Muscle layer of duodenum (tissue), 2 donors: ENCODE measurements around the gene CDK14.
A peak's percentile ranks its signal among the peaks of the same experiment; 100 is the strongest.

Source experiments
- H3K27ac ChIP-seq: one replicate; pipeline ENCODE4 v1.7.0; 2013; ENCODE audit warnings: mild to moderate bottlenecking, low read length
- H3K27me3 ChIP-seq: one replicate; pipeline ENCODE4 v1.7.0; 2013; ENCODE audit warnings: low read depth, mild to moderate bottlenecking, control low read depth, low read length
- H3K36me3 ChIP-seq, 2 donors: one replicate each; pipeline ENCODE4 v1.7.0; 2013; ENCODE audit warnings: low read length in 2 of 2, control low read depth in 1 of 2, mild to moderate bottlenecking in 1 of 2; ENCODE audit not compliant: insufficient read depth in 2 of 2, control insufficient read depth in 1 of 2
- H3K4me1 ChIP-seq, 2 donors: one replicate each; pipeline ENCODE4 v1.7.0; 2013; ENCODE audit warnings: low read length in 2 of 2, mild to moderate bottlenecking in 2 of 2, control low read depth in 1 of 2, moderate library complexity in 1 of 2; ENCODE audit not compliant: insufficient read depth in 2 of 2, control insufficient read depth in 1 of 2
- H3K4me3 ChIP-seq, 2 donors: one replicate each; pipeline ENCODE4 v1.7.0; 2013; ENCODE audit warnings: low read length in 2 of 2, low read depth in 1 of 2, mild to moderate bottlenecking in 1 of 2
- H3K9me3 ChIP-seq, 2 donors: one replicate each; pipeline ENCODE4 v1.7.0; 2013; ENCODE audit warnings: low read length in 2 of 2, control low read depth in 1 of 2, mild to moderate bottlenecking in 1 of 2; ENCODE audit not compliant: control insufficient read depth in 1 of 2
- donor health status: healthy.

Gene CDK14

DNA sequence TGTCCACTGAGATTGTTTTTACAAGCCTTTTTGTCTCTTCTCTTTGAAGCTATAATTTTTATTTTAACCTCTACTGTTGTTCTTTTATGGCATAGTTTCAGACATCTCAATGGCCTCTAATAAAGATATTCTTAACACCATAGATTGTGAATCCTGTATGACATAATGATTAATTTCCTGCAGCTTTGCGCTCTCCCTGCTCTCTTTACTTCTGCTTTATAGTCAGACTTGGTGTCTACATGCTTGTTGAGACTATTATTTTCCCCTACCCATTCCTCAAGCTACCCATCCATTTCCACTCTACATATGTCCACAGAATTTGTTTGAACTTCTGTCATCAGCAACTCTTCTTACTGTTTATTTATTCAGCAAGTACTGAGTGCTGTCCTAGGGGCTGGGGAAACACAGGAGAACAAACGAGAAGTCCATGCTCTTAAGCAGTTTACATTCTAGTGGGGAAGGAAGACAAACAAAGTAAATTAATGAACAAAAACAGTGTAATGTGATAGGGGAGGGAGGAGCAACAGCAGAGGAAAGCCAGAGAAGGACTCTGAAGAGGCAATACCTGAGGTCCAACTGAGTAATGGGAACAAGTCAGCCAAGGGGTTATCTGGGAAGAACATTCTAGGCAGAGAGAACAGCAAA, 110.1 kb downstream of the CDK14 start:
- Histone ChIP-seq H3K9me3 (no peaks in the 10 kb centered on the region), H3K27ac (no peak overlapping the region), H3K36me3 (no peaks in the 10 kb centered on the region), H3K27me3 (no peaks in the 10 kb centered on the region), H3K4me3 (no peak overlapping the region), H3K4me1 (peaks cover 0 to 34% of the 10 kb centered on the region in 2 donors)

DNA sequence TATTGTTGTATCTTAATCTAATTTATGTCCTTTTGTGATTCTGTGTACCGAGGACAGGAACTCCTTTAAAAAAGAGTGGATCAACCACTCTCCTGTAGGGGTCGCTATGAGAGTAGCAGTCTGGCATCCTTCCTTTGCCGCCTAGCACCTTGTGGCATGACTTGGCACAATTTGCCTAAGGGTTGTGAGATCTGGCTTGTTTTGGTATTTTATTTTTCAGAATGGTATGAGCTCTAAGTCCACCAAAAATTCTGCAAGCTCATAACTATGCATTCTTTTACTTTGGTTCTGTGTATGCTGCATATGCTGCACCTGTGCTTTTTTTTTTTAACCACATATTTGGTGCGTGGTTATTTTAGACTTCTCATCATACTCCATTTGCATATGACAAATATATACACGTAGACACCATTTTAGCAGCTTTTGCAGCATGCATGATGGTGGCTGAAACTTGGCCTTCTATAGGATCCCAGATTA, 112.8 kb downstream of the CDK14 start:
- H3K4me1 ChIP-seq, result peaks cover 0 to 28% of the 10 kb centered on the region in 2 donors
- H3K27ac ChIP-seq, result no peak overlapping the region
- no peak overlapping the region for H3K4me3 ChIP-seq
- H3K27me3 ChIP-seq, result no peaks in the 10 kb centered on the region
- no peaks in the 10 kb centered on the region for H3K36me3 ChIP-seq
- no peaks in the 10 kb centered on the region for H3K9me3 ChIP-seq

DNA sequence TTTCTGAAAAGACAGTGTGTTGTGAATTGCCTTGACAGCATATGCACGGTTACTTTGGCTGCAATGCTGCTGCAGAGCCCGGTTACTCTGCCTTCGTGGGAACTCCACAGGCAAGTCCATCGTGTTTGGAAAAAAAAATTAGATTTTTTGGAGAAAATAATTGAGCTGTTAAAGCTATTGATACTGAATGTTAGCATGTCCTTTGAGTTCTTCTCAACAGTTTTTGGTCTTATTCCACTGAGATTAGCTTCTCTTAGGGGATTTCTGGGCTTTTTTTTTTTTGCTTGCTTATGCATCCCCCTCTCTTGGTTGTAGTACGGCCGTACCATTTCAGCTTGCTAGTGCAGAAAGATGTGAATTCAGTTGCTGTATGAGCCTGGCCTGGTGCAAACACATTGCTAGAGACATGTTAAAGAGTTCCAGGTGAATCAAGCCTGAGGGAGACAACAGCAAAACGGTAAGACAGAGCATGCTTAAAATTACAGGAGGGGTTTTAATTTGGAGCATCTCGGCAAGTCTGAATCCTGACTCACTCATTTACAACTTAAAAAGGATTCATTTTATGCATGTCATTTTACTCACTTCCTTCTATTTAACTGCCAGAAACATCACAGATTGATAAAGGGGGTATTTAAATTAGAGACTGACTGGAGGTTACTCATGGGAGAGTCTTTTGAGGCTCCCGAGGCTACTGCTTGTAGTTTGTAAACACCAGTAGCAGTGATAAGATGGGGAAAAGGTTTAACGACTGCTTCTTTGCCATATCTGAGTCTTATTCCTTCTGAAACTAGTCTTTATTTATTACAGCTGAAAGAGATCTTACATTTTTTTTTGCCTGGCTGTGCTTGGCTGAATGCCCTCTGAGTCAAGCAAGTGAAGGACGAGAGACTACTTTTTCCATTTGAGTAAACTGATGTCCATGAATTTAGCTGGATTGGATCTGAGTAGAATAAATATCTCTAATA, 113.7 kb downstream of the CDK14 start:
- Histone ChIP-seq H3K4me1 (peaks cover 0 to 34% of the 10 kb centered on the region in 2 donors), H3K27me3 (no peaks in the 10 kb centered on the region), H3K27ac (no peak overlapping the region), H3K4me3 (peak overlapping the region; percentile 30 to 34), H3K9me3 (no peaks in the 10 kb centered on the region), H3K36me3 (no peaks in the 10 kb centered on the region)

DNA sequence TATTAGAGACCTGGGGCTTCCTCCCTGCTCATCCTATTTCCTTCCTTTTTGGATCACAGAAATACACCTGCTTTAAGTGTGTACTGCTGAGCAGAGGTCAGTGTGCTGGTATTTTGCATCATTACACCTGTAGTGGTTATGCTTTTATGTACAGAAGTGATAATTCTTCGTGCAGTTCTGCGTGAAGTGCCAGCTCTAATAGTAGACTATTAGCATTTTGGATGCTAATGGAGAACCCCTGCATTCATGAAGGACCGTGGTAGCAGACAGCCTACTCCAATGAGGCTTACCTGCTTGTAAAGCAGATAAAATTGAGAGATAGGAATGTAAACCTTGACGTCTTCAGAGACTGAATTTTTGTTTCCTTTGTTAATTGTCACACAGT, 114.3 kb downstream of the CDK14 start:
- no peaks in the 10 kb centered on the region for H3K9me3 ChIP-seq
- H3K36me3 ChIP-seq, result no peaks in the 10 kb centered on the region
- peak overlapping the region in 1 of 2 donors; percentile 30 for H3K4me3 ChIP-seq
- no peak overlapping the region for H3K27ac ChIP-seq
- peaks cover 0 to 34% of the 10 kb centered on the region in 2 donors for H3K4me1 ChIP-seq
- H3K27me3 ChIP-seq, result no peaks in the 10 kb centered on the region

DNA sequence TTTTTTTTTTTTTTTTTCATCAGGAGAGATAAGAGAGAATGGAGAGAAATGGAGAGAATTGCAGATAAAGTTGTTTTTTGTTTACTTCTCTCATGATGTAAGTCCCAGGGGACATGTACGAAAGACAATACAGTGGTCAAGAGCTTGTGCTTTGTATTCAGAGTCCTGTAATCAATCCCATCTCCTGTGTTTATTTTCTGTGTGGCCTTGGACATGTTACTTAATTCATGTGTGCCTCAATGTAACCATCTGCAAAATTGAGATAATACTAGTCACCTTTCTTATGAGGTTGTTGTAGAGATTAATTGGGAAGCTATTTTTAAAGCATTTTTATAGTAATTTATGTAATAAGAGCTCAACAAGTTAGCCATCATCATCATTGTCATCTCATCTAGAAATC, 117.5 kb downstream of the CDK14 start:
- H3K4me3 ChIP-seq, result no peak overlapping the region
- no peaks in the 10 kb centered on the region for H3K27me3 ChIP-seq
- no peak overlapping the region for H3K27ac ChIP-seq
- H3K9me3 ChIP-seq, result no peaks in the 10 kb centered on the region
- H3K4me1 ChIP-seq, result peaks cover 5 to 35% of the 10 kb centered on the region in 2 donors
- H3K36me3 ChIP-seq, result no peaks in the 10 kb centered on the region

DNA sequence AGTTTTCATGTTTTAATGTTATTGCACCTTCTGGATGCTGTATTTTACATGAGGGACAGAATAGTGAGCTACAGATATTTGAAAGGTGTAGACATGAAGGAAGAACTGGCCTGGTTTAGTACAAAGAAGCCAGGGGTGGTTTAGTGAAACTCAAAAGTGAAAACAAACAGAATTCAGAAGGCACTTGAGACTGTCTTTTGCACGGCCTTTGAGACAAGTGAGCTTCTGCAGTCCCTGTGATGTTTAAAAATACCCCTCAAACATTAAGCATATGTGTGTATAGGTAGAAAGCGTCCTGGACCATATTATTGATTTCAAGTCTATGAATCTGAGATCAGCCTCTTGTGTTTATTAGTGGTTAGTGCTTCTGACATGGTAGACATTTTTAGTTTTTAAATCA, 118.9 kb downstream of the CDK14 start:
- H3K4me1 ChIP-seq, result peaks cover 5 to 24% of the 10 kb centered on the region in 2 donors
- no peak overlapping the region for H3K4me3 ChIP-seq
- H3K9me3 ChIP-seq, result no peaks in the 10 kb centered on the region
- no peaks in the 10 kb centered on the region for H3K27me3 ChIP-seq
- no peak overlapping the region for H3K27ac ChIP-seq
- no peaks in the 10 kb centered on the region for H3K36me3 ChIP-seq

DNA sequence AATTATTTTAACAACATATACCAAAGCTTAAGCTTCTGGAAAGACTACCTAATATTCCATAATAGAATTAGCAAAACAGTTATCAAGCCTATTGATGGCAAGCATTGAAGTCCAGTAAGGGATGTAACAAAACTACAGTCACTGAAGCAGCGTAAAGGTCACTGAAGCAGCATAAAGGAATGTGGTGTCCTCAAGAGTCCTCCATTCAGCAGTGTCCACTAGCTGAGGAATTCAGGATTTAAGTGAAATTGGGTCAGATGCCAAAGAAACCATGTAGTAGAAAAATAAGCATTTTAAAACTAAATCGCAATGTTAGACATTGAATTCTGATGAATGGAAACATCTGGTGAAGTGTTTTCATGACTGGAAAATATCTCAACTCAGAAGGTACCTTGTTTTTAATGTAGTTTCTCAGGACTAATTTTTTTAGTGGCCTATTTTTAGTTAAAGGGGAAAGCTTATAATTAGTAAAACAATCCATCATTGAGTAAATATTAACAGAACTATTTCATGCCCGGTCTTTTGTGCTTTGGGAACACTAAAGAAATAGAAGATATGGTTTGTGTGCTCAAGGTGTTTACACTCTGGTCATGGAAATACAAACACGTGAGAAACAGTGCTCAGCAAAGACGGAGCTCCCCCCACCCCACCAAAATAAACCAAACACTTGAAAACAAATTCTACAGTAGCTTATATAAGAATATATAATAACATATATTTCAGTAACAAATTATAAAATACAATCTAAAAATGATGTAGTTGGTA, 121.4 kb downstream of the CDK14 start:
- Histone ChIP-seq H3K4me1 (peaks cover 12 to 25% of the 10 kb centered on the region in 2 donors), H3K27ac (no peak overlapping the region), H3K36me3 (no peaks in the 10 kb centered on the region), H3K27me3 (no peaks in the 10 kb centered on the region), H3K4me3 (no peak overlapping the region), H3K9me3 (no peaks in the 10 kb centered on the region)

DNA sequence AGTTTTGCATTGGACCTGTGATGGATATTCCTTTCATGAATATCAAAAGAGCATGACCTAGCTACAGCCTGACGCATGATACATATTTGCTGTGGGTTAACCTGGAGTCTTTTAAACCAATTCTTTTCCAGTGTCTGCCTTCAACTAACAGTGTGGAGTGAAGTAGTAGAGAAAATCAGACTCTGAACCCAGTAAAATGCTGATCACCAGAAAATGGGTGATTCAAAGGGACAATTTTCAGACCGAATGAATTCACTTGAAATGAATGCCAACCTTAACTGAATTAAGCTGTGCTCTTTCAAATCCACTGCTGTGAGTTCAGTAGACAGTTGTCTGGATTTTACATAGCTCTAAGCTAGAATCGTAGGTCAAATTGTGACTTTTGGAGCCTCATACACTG, 123.0 kb downstream of the CDK14 start:
- no peaks in the 10 kb centered on the region for H3K27me3 ChIP-seq
- H3K4me1 ChIP-seq, result peaks cover 12 to 23% of the 10 kb centered on the region in 2 donors
- H3K9me3 ChIP-seq, result no peaks in the 10 kb centered on the region
- H3K36me3 ChIP-seq, result no peaks in the 10 kb centered on the region
- H3K27ac ChIP-seq, result no peak overlapping the region
- no peak overlapping the region for H3K4me3 ChIP-seq

DNA sequence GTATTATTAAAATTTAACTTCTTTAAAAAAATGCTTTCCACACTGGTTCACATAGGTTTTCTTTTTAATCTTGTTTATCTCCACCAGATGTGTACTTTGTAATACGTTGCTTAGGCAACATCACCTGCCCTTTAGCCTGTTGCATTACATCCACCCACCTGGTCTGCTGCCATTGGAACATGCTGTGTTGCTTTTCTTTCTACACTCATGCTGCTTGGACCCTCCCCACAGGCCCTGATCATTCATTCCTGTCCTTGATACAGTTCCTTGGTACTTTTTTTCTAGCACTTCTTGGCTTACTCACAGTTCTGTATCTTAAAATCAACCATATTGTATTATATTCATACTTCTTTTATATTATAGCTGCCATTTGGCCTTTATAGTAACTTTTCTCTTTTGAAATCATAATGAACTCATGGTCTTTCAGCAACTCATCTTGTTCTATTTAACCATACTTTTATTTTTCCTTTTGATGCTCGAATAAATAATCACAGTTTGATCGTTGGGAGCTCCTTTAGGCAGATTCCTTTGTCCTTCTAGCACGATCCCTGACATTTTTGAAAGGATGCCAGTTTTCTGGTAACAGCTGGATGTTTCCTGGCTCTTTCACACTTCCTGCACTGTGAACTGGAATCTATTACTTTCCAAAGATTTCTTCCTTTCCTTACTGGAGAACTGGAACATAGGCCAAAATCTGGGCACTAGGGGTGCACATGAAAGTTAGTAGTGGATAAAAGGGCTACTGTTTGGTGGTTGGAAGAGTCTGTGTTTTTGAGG, 125.1 kb downstream of the CDK14 start:
- peak overlapping the region; percentile 22 to 29 for H3K4me3 ChIP-seq
- peak overlapping the region; percentile 76 for H3K27ac ChIP-seq
- H3K4me1 ChIP-seq, result peaks cover 13 to 19% of the 10 kb centered on the region in 2 donors
- H3K36me3 ChIP-seq, result no peaks in the 10 kb centered on the region
- H3K9me3 ChIP-seq, result no peaks in the 10 kb centered on the region
- H3K27me3 ChIP-seq, result no peaks in the 10 kb centered on the region

DNA sequence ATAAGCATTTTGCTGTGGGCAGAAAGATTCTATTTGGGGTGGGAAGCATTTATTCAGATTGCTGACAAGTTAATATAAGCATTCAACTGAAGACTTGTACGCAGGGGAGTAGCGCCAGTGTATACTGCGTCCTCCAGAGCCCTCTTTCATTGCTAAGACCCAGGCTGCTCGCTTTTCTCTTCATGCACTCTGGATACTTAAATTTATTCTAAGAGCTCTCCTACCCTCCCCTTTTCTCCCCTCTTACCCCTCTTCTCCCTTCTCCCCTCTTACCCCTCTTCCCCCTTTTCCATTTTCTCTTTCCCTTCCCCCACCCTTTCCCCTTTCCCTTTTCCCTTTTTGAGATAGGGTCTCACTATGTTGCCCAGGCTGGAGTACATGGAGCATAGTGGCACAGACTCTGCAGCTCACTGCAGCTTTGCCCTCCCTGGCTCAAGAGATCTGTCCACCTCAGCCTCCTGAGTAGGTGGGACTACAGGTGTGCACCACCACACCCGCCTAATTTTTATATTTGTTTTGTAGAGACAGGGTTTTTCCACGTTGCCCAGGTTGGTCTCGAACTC, 125.8 kb downstream of the CDK14 start:
- no peaks in the 10 kb centered on the region for H3K27me3 ChIP-seq
- H3K27ac ChIP-seq, result peak overlapping the region; percentile 76
- H3K4me1 ChIP-seq, result peaks cover 20 to 21% of the 10 kb centered on the region in 2 donors
- H3K9me3 ChIP-seq, result no peaks in the 10 kb centered on the region
- H3K4me3 ChIP-seq, result peak overlapping the region; percentile 22 to 29
- no peaks in the 10 kb centered on the region for H3K36me3 ChIP-seq
